ENCODE results near the gene PQBP1.
"Not testable (repeated sequence)": the region's sequence is repeated elsewhere in the genome, so short reads cannot be mapped to it uniquely, and the experiment has no call there.

PQBP1 gene

GRCh38 chrX:48897625-48898306, at the start of gene PQBP1, which contains the start of gene TIMM17B:
PQBP1 (plus strand) TSS chrX:48897930; CDS start chrX:48898510, 580 bp downstream.
TIMM17B (minus strand) TSS chrX:48897768; CDS start chrX:48897749, 19 bp downstream.
- peak; percentile 68 to 71 for DNase-seq (ENCODE audit: low read depth in 2 of 2)

GRCh38 chrX:48848847-48849246, 48.9 kb upstream of the PQBP1 start:
- DNase-seq (ENCODE audit: low read depth in 2 of 2) = no peak

DNA sequence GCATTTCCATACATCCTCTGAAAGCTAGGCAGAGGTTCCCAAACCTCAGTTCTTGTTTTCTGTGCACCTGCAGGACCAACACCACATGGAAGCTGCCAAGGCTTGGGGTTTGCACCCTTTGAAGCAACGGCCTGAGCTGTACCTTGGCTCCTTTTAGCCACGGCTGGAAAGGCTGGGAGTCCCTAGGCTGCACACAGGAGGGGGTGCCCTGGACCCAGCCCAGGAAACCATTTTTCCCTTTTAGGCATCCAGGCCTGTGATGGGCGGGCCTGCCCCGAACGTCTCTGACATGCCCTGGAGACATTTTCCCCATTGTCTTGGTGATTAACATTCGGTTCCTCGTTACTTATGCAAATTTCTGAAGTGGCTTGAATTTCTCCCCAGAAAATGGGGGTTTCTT, 44.9 kb upstream of the PQBP1 start:
- DNase-seq (ENCODE audit: low read depth in 2 of 2) = no peak

GRCh38 chrX:48853494-48853893, 44.2 kb upstream of the PQBP1 start:
- DNase-seq (ENCODE audit: low read depth in 2 of 2) = not testable (repeated sequence)

DNA sequence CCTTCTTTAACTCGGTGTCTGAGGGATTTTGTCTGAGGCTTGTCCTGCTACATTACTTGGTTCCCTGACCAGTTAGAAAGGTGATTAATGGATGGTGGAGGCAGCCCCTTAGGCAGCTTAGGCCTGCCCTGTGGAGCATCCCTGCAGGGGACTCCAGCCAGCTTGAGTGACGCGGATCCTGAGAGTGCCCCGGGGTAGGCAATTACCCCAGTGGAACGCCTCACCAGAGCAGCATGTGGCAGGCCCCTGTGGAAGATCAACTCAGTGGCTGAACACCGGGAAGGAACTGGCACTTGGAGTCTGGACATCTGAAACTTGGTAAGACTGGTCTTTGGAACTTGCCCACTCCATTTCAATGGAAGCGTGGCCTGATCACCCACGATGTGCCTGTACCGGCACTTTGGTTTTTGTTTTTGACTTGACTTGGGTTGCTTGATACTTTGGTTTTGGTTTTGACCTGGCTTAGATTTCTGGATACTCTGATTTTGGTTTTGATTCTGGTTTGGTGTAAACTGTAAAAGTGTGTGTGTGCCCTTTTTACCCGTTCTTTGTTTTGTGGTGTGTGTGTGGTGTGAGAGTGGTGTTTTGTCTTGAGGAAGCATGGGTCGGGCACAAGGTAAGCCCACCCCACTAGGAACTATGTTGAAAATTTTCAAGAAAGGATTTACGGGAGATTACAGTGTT, 43.5 kb upstream of the PQBP1 start:
- DNase-seq (ENCODE audit: low read depth in 2 of 2) = not testable (repeated sequence)

- DNase-seq (ENCODE audit: low read depth in 2 of 2) = no peak
Measured at GRCh38 chrX:48854898-48855297, 42.8 kb upstream of the PQBP1 start.

GRCh38 chrX:48864210-48864609, 33.5 kb upstream of the PQBP1 start:
- DNase-seq (ENCODE audit: low read depth in 2 of 2) = no peak

DNA sequence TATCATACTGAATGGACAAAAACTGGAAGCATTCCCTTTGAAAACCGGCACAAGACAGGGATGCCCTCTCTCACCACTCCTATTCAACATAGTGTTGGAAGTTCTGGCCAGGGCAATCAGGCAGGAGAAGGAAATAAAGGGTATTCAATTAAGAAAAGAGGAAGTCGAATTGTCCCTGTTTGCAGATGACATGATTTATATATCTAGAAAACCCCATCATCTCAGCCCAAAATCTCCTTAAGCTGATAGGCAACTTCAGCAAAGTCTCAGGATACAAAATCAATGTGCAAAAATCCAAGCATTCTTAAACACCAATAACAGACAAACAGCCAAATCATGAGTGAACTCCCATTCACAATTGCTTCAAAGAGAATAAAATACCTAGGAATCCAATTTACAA, 25.7 kb upstream of the PQBP1 start:
- not testable (repeated sequence) for DNase-seq (ENCODE audit: low read depth in 2 of 2)

- DNase-seq (ENCODE audit: low read depth in 2 of 2) = not testable (repeated sequence)
Measured at GRCh38 chrX:48876944-48877343, 20.8 kb upstream of the PQBP1 start.

DNA sequence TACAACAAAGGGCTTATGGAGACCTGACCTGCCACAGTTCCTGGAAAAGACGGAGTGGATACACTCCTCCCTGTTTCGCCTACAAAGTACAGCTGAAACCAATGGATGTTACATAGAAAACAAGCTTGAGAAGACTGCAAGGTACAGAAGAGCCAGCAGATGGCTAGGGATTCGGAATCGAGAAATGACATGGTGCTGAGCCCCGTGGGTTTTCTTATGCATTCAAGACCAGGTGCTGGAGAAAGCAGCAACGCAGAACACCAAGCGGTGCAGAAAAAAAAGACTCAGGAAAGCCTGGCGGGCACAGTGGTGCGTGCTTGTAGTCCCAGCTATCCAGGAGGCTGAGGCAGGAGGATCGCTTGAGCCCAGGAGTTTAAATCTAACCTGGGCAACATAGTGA, 14.0 kb upstream of the PQBP1 start:
- DNase-seq (ENCODE audit: low read depth in 2 of 2) = no peak

GRCh38 chrX:48886586-48886985, 11.1 kb upstream of the PQBP1 start:
- DNase-seq (ENCODE audit: low read depth in 2 of 2) = not testable (repeated sequence)

DNA sequence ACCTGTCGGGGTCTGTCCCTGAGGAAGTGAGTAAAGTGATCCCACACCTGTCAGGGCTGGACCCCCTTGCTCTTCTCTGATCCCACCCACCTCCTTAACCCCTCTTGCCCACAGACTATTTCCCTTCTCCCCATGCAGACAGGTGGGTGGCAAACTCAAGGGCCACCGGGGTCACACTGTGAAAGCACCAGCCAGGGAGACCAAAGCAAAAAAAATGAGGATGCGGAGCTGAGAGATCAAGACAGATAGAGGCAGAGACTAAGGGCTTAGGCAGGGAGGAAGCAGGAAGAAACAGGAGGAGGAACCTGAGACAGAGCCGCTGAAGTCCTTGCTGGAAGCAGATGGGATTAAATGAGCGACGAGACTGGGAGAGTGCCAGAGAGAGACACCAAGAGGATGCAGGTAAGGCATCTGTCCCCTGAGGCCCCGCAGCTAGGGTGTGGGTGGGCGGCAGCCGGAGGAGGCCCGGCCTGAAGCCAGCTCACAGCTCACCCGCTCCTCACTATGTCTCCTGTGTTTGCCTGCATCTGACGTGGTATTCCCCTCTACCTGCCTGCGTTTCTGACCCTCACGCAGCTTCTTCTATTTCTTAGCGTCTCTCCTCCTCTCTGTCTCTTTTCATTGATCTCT, 7.3 kb upstream of the PQBP1 start:
- DNase-seq (ENCODE audit: low read depth in 2 of 2) = no peak

- no peak for DNase-seq (ENCODE audit: low read depth in 2 of 2)
Measured at GRCh38 chrX:48890934-48891401, 6.8 kb upstream of the PQBP1 start.

- DNase-seq (ENCODE audit: low read depth in 2 of 2) = peak; percentile 44 to 54
Measured at GRCh38 chrX:48891402-48892288, 6.1 kb upstream of the PQBP1 start.

- no peak for DNase-seq (ENCODE audit: low read depth in 2 of 2)
Measured at GRCh38 chrX:48892896-48893295, 4.8 kb upstream of the PQBP1 start.

- DNase-seq (ENCODE audit: low read depth in 2 of 2) = no peak
Measured at GRCh38 chrX:48893556-48894348, 4.0 kb upstream of the PQBP1 start.

DNA sequence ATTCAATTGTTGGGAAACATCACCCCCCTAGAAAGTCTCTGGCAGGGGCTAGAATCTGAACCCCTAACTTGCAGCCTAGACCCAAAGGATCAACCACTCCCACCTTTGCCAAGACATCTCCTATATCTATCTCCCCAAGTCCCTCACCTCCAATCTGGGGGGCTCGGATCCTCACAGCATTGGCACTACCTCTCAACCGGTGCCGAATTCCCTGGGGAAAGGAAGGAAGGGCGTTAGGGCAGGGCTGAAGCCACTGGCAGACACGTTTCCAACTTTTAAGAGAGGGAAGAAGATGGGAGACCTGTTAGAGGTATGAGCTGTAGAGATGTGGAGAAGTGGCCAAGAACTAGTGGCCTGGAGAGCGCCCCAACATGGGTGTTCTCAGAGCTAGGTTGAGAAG, 2.8 kb upstream of the PQBP1 start:
- no peak for DNase-seq (ENCODE audit: low read depth in 2 of 2)

DNA sequence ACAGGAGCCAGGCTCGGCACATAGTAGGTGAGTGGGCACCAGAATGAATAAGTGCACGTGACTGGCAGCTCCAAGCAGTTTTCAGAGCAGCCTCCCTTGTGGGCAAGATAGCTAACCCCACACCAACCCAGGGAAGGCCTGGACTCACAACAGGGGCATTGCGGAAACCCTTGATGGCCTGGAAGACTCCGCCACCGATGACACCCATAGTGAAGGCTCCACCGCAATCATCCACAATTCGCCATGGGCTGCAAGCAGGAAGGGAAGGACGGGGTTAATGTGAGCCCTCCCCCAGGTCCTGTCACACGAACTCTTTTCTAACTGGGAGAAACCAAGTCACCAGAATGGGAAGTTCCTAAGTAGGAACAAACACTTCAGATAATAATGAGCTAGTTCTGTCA, 1.1 kb upstream of the PQBP1 start:
- no peak for DNase-seq (ENCODE audit: low read depth in 2 of 2)

GRCh38 chrX:48897157-48897624, 539 bp upstream of the PQBP1 start:
- peak in 1 of 2 donors; percentile 43 for DNase-seq (ENCODE audit: low read depth in 2 of 2)

DNA sequence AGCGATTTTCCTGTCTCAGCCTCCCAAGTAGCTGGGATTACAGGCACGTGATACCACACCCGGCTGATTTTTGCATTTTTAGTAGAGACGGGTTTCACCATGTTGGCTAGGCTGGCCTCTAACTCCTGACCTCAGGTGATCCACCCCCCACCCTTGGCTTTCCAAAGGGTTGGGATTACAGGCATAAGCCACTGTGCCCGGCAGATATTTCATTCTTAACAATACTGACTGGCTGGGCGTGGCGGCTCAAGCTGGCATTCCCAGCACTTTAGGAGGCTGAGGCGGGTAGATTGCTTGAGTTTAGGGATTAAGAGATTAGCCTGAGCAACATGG, 1.3 kb downstream of the PQBP1 start:
- no peak for DNase-seq (ENCODE audit: low read depth in 2 of 2)

DNA sequence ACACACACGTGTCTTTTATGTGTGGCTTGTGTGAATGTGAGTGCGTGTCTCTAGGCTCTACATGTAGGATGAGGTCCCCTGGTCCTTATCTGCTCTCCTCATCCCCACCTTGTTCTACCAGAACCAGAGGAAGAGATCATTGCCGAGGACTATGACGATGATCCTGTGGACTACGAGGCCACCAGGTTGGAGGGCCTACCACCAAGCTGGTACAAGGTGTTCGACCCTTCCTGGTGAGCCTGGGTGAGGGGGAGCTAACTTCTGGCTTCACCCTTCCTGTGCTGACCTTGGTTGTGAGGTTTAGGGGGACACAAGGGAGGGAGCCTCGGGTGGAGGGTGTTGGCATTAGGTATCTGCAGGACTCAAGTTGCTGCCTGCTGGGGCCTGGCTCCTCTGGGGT, 3.3 kb downstream of the PQBP1 start:
- no peak for DNase-seq (ENCODE audit: low read depth in 2 of 2)

Data from activated CD4-positive, alpha-beta T cell treated with anti-CD3 and anti-CD28 coated beads for 24 hours (primary cell).